Measurements from ENCODE around the gene MCTP1. TPM values are rescaled to one million over a fixed set of nuclear protein-coding genes. Genes with fewer than 3 reads are reported as not detected.

The MCTP1 gene
- total RNA-seq, 1 experiment from 2014 or later = 5.6 TPM

- no peak for TF ChIP-seq ZNF671 (CRISPR knock-in tag; IDR thresholded peaks at IDR 0.05)
Observed at GRCh38 chr5:95244479-95244878, 40.4 kb downstream of the MCTP1 start (continued).

GRCh38 chr5:95241635-95242034 lies 43.3 kb downstream of the MCTP1 start:
- ChIA-PET CTCF (no interaction called here), POLR2A (no interaction called here)
- no peak for TF ChIP-seq ZNF416 (CRISPR knock-in tag; IDR thresholded peaks at IDR 0.05)
- TF ChIP-seq ZNF425 (CRISPR knock-in tag; conservative IDR thresholded peaks at IDR 0.05) = no peak
- no peak for TF ChIP-seq OVOL2 (CRISPR knock-in tag; IDR thresholded peaks at IDR 0.05; ENCODE audit: borderline replicate concordance)
- no peak for TF ChIP-seq GABPB1 (CRISPR knock-in tag; IDR thresholded peaks at IDR 0.05)
- TF ChIP-seq RELA (CRISPR knock-in tag; IDR thresholded peaks at IDR 0.05; ENCODE audit: borderline replicate concordance) = no peak
- TF ChIP-seq STAT6 (CRISPR knock-in tag; conservative IDR thresholded peaks at IDR 0.05; ENCODE audit: low read depth) = no peak
- TF ChIP-seq JAZF1 (CRISPR knock-in tag; IDR thresholded peaks at IDR 0.05) = no peak
- no peak for TF ChIP-seq NFATC4 (CRISPR knock-in tag; IDR thresholded peaks at IDR 0.05)
- no peak for TF ChIP-seq TEAD4 (CRISPR knock-in tag; IDR thresholded peaks at IDR 0.05)
- no peak for TF ChIP-seq ZNF219 (CRISPR knock-in tag; IDR thresholded peaks at IDR 0.05; ENCODE audit: borderline replicate concordance)
- TF ChIP-seq FOXP4 (CRISPR knock-in tag; IDR thresholded peaks at IDR 0.05) = no peak
- TF ChIP-seq FOXJ3 (CRISPR knock-in tag; IDR thresholded peaks at IDR 0.05; ENCODE audit: borderline replicate concordance) = no peak
- no peak for TF ChIP-seq CREM (CRISPR knock-in tag; IDR thresholded peaks at IDR 0.05)
- no peak for TF ChIP-seq MXD4 (CRISPR knock-in tag; IDR thresholded peaks at IDR 0.05; ENCODE audit: borderline replicate concordance)
- no peak for TF ChIP-seq HMGA2 (CRISPR knock-in tag; IDR thresholded peaks at IDR 0.05)
- Mint-ChIP-seq H3K4me1 (no peaks in the 10 kb centered on the region), H3K36me3 (no peaks in the 10 kb centered on the region), H3K9me3 (peaks cover 14% of the 10 kb centered on the region), H3K4me3 (no peak overlapping the region), H3K27ac (no peak overlapping the region), H3K27me3 (ENCODE audit: low read depth) (no peaks in the 10 kb centered on the region)
- no peak for DNase-seq (ENCODE audit: low spot score)
- ATAC-seq = no peak

- ATAC-seq = no peak
- POLR2A ChIA-PET = no interaction called here
- Mint-ChIP-seq H3K4me1 (no peaks in the 10 kb centered on the region), H3K9me3 (peaks cover 14% of the 10 kb centered on the region), H3K4me3 (no peak overlapping the region), H3K27ac (no peak overlapping the region), H3K27me3 (ENCODE audit: low read depth) (no peaks in the 10 kb centered on the region), H3K36me3 (no peaks in the 10 kb centered on the region)
- no peak for DNase-seq (ENCODE audit: low spot score)
- TF ChIP-seq CREM (CRISPR knock-in tag; IDR thresholded peaks at IDR 0.05) (no peak), SOX15 (CRISPR knock-in tag; IDR thresholded peaks at IDR 0.05) (no peak)
- CTCF ChIA-PET = no interaction called here
Observed at GRCh38 chr5:95241161-95241560, 43.7 kb downstream of the MCTP1 start.

Data from WTC11 (cell line).